ENCODE data around the gene RASA4B. TPM values are rescaled to one million over a fixed set of nuclear protein-coding genes. Genes with fewer than 3 reads are reported as not detected.

RASA4B gene
- total and polyA plus RNA-seq, 2 of the 4 experiments (the other 2 are of a cell fraction): 1.8 to 7.7 TPM

GRCh38 chr7:102468478-102469350 is 48.9 kb downstream of the RASA4B start:
- Histone ChIP-seq H2BK15ac (ENCODE audit: low read depth, low read length) (no peak overlapping the region), H3K36me3 (ENCODE audit: control insufficient read depth, insufficient read depth, low read length) (peaks cover 39% of the 10 kb centered on the region), H4K20me1 (ENCODE audit: insufficient read depth, low read length) (peaks cover 11% of the 10 kb centered on the region), H4K91ac (ENCODE audit: insufficient read depth, low read depth, low read length) (no peak overlapping the region), H3K9ac (ENCODE audit: low read depth, low read length) (no peak overlapping the region), H3K23ac (ENCODE audit: low read depth, low read length) (no peak overlapping the region), H3K14ac (replicated peaks; ENCODE audit: low read depth, low read length) (no peak overlapping the region), H3K9me3 (ENCODE audit: control insufficient read depth, insufficient read depth, low read length) (no peaks in the 10 kb centered on the region), H3K4me2 (ENCODE audit: low read depth, low read length) (no peak overlapping the region), H2AK9ac (replicated peaks; ENCODE audit: low read depth, low read length, poor library complexity) (no peak overlapping the region), H3K27ac (ENCODE audit: insufficient read depth, low read length) (no peak overlapping the region), H3K4me3 (ENCODE audit: insufficient read depth, low read depth, low read length) (no peak overlapping the region), H3K56ac (ENCODE audit: extremely low read depth, insufficient read depth, low read length) (no peak overlapping the region), H2BK120ac (ENCODE audit: low read depth, low read length) (no peak overlapping the region), H2AK5ac (ENCODE audit: low read depth, low read length) (no peak overlapping the region), H2AFZ (replicated peaks; ENCODE audit: low read length, poor library complexity) (no peak overlapping the region), H3K79me1 (ENCODE audit: low read depth in 1 of 2, low read length in 2 of 2) (peaks cover 17 to 40% of the 10 kb centered on the region in 2 experiments), H3K27me3 (ENCODE audit: control insufficient read depth, insufficient read depth, low read length) (no peaks in the 10 kb centered on the region), H4K8ac (ENCODE audit: low read depth in 2 of 2, low read length in 2 of 2) (no peak overlapping the region), H2BK20ac (ENCODE audit: low read depth, low read length) (no peak overlapping the region), H3K4me1 (ENCODE audit: control insufficient read depth, insufficient read depth, low read length) (peaks cover 5% of the 10 kb centered on the region), H2BK5ac (ENCODE audit: low read depth, low read length, poor library complexity, severe bottlenecking) (no peak overlapping the region), H3K18ac (ENCODE audit: low read depth, low read length) (no peak overlapping the region), H3K4ac (ENCODE audit: low read depth, low read length) (no peak overlapping the region), H4K5ac (ENCODE audit: low read depth, low read length) (no peak overlapping the region), H3K9me1 (ENCODE audit: insufficient read depth, low read length) (peaks cover 11% of the 10 kb centered on the region)
- CTCF ChIA-PET: no interaction called here
- ATAC-seq (ENCODE audit: low read depth) (no peak), DNase-seq (no peak)
- WGBS, 2 experiments (ENCODE audit: extremely low coverage in 2 of 2, insufficient read length in 1 of 2): 90% methylated on average over 21 of the region's 40 CpGs; no CpG with 5 or more reads in 1 of the 2 experiments
- POLR2A ChIA-PET (ENCODE audit: unreplicated experiment): no interaction called here
- TF ChIP-seq MAZ (IDR thresholded peaks at IDR 0.05; ENCODE audit: borderline replicate concordance, low read depth, low read length) (no peak), ELK1 (IDR thresholded peaks at IDR 0.05; ENCODE audit: borderline replicate concordance, low read depth, low read length) (no peak), USF2 (IDR thresholded peaks at IDR 0.05; ENCODE audit: low read depth, low read length) (no peak), SMC3 (IDR thresholded peaks at IDR 0.05; ENCODE audit: low read depth, low read length) (no peak), RCOR1 (IDR thresholded peaks at IDR 0.05; ENCODE audit: insufficient replicate concordance, low read length) (no peak), BHLHE40 (IDR thresholded peaks at IDR 0.05; ENCODE audit: low read depth, low read length) (no peak), CTCF (conservative IDR thresholded peaks at IDR 0.05; ENCODE audit: low read depth, low read length) (no peak), MAFK (IDR thresholded peaks at IDR 0.05; ENCODE audit: low read depth, low read length) (no peak), NFE2L2 (IDR thresholded peaks at IDR 0.05; ENCODE audit: low read depth, low read length) (no peak), MXI1 (IDR thresholded peaks at IDR 0.05; ENCODE audit: borderline replicate concordance, low read depth, low read length) (no peak), POLR2A (IDR thresholded peaks at IDR 0.05; ENCODE audit: low read depth, low read length) (no peak), CEBPB (IDR thresholded peaks at IDR 0.05; ENCODE audit: low read depth, low read length) (no peak)
- intact Hi-C loops (cut with micrococcal nuclease) (no loop called here), in situ Hi-C loops (cut with MboI; ENCODE audit: low sequenced_read_pairs) (no loop called here), dilution Hi-C loops (cut with HindIII; ENCODE audit: low sequenced_read_pairs, unreplicated experiment) (no loop called here)
- BruUV-seq (replicated peaks): no TSS peak
